ENCODE data around the gene BGN. TPM values are rescaled to one million over a fixed set of nuclear protein-coding genes. Genes with fewer than 3 reads are reported as not detected.

Gene BGN
- polyA plus RNA-seq, 3 donors: not detected

DNA sequence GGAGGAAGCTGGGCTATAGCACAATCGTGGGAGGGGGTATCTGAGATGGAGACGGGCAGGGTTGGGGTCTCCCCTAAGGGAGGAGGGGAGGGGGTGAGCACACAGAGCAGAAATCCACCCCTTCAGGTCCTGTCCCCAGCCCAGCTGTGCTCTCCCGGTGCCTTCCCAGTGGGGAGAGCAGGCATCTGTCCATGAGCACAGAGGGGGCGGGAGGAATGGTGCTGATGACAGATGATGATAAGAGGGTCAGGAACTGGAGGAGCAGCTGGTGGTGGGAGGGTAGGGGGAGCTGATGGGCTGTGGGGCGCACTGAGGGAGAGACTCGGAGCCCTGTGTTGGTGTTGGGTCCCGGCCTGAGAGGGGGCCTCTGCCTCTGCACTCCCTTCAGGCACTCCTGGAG, 31.3 kb downstream of the BGN start:
- Histone ChIP-seq H3K4me3 (replicated peaks in 1 of 3; ENCODE audit: low read depth in 2 of 3, low read length in 3 of 3) (no peak overlapping the region), H3K36me3 (replicated peaks in 1 of 2; ENCODE audit: control insufficient read depth in 1 of 2, insufficient read depth in 2 of 2, low read length in 2 of 2) (no peaks in the 10 kb centered on the region), H3K9ac (ENCODE audit: insufficient read depth, low read length, poor library complexity, severe bottlenecking) (no peak overlapping the region), H3K79me2 (ENCODE audit: insufficient read depth, low read length) (no peaks in the 10 kb centered on the region), H3K9me3 (replicated peaks in 1 of 2; ENCODE audit: control insufficient read depth in 1 of 2, insufficient read depth in 1 of 2, low read length in 2 of 2) (no peaks in the 10 kb centered on the region), H4K20me1 (ENCODE audit: insufficient read depth, low read length) (no peaks in the 10 kb centered on the region), H3K4me1 (ENCODE audit: control insufficient read depth in 1 of 2, insufficient read depth in 2 of 2, low read length in 2 of 2) (no peaks in the 10 kb centered on the region), H3K27me3 (ENCODE audit: control insufficient read depth in 2 of 2, insufficient read depth in 2 of 2, low read length in 2 of 2) (no peaks in the 10 kb centered on the region), H3K27ac (ENCODE audit: low read depth in 1 of 2, low read length in 2 of 2) (no peak overlapping the region), H3K4me2 (replicated peaks; ENCODE audit: extremely low read depth, low read length, poor library complexity, severe bottlenecking) (no peak overlapping the region), H2AFZ (ENCODE audit: insufficient read depth, low read depth, low read length, poor library complexity, severe bottlenecking) (no peak overlapping the region)
- Mint-ChIP-seq H3K27ac (no peak overlapping the region), H3K27me3 (ENCODE audit: low read depth in 3 of 3) (peaks cover 5 to 32% (median 14%) of the 10 kb centered on the region in 3 donors), H3K36me3 (no peaks in the 10 kb centered on the region), H3K4me1 (no peaks in the 10 kb centered on the region), H3K4me3 (no peak overlapping the region), H3K9me3 (no peaks in the 10 kb centered on the region)
- TF ChIP-seq, protein P1, sequence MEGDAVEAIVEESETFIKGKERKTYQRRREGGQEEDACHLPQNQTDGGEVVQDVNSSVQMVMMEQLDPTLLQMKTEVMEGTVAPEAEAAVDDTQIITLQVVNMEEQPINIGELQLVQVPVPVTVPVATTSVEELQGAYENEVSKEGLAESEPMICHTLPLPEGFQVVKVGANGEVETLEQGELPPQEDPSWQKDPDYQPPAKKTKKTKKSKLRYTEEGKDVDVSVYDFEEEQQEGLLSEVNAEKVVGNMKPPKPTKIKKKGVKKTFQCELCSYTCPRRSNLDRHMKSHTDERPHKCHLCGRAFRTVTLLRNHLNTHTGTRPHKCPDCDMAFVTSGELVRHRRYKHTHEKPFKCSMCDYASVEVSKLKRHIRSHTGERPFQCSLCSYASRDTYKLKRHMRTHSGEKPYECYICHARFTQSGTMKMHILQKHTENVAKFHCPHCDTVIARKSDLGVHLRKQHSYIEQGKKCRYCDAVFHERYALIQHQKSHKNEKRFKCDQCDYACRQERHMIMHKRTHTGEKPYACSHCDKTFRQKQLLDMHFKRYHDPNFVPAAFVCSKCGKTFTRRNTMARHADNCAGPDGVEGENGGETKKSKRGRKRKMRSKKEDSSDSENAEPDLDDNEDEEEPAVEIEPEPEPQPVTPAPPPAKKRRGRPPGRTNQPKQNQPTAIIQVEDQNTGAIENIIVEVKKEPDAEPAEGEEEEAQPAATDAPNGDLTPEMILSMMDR (IDR thresholded peaks at IDR 0.05): no peak
- 93% methylated on average over 3 of the region's 7 CpGs for WGBS (ENCODE audit: insufficient coverage)
- intact Hi-C loops (cut with micrococcal nuclease): no loop called here
- DNase-seq: no peak

- H3K9me3 Mint-ChIP-seq: no peaks in the 10 kb centered on the region
- H3K9ac ChIP-seq (ENCODE audit: insufficient read depth, low read length, poor library complexity, severe bottlenecking): no peak overlapping the region
- TF ChIP-seq, protein P1 (IDR thresholded peaks at IDR 0.05): no peak
- H3K27ac ChIP-seq (ENCODE audit: low read depth in 1 of 2, low read length in 2 of 2): no peak overlapping the region
- DNase-seq: no peak
- H3K4me1 ChIP-seq (ENCODE audit: control insufficient read depth in 1 of 2, insufficient read depth in 2 of 2, low read length in 2 of 2): no peaks in the 10 kb centered on the region
- no peaks in the 10 kb centered on the region for H3K9me3 ChIP-seq (replicated peaks in 1 of 2; ENCODE audit: control insufficient read depth in 1 of 2, insufficient read depth in 1 of 2, low read length in 2 of 2)
- WGBS (ENCODE audit: insufficient coverage): no CpG with 5 or more reads among the region's 10 CpGs
- H3K36me3 Mint-ChIP-seq: no peaks in the 10 kb centered on the region
- no peak overlapping the region for H3K27ac Mint-ChIP-seq
- no peaks in the 10 kb centered on the region for H3K27me3 ChIP-seq (ENCODE audit: control insufficient read depth in 2 of 2, insufficient read depth in 2 of 2, low read length in 2 of 2)
- H3K79me2 ChIP-seq (ENCODE audit: insufficient read depth, low read length): no peaks in the 10 kb centered on the region
- no peak overlapping the region for H3K4me3 Mint-ChIP-seq
- H3K4me2 ChIP-seq (replicated peaks; ENCODE audit: extremely low read depth, low read length, poor library complexity, severe bottlenecking): no peak overlapping the region
- no peaks in the 10 kb centered on the region for H3K36me3 ChIP-seq (replicated peaks in 1 of 2; ENCODE audit: control insufficient read depth in 1 of 2, insufficient read depth in 2 of 2, low read length in 2 of 2)
- no peaks in the 10 kb centered on the region for H4K20me1 ChIP-seq (ENCODE audit: insufficient read depth, low read length)
- H3K4me3 ChIP-seq (replicated peaks in 1 of 3; ENCODE audit: low read depth in 2 of 3, low read length in 3 of 3): no peak overlapping the region
- H2AFZ ChIP-seq (ENCODE audit: insufficient read depth, low read depth, low read length, poor library complexity, severe bottlenecking): no peak overlapping the region
- intact Hi-C loops (cut with micrococcal nuclease): no loop called here
- peaks cover 2 to 30% (median 11%) of the 10 kb centered on the region in 3 donors for H3K27me3 Mint-ChIP-seq (ENCODE audit: low read depth in 3 of 3)
- no peaks in the 10 kb centered on the region for H3K4me1 Mint-ChIP-seq
Measured at GRCh38 chrX:153526801-153527200, 32.0 kb downstream of the BGN start.

Measured in CD14-positive monocyte (primary cell).